H1 (cell line): Measurements from ENCODE around the gene PLA2G15. TPM values are rescaled to one million over a fixed set of nuclear protein-coding genes. Genes with fewer than 3 reads are reported as not detected.

Experiments
- CTCF ChIA-PET: fragments of 300-600 bp; sonication (Branson Sonifier 250); formaldehyde crosslinking; loops from one replicate; lab custom pipeline; 2021; ENCODE audit not compliant: partially characterized antibody; lab: Charles Lee
- POLR2A ChIA-PET: fragments of 300-600 bp; sonication (Branson Sonifier 250); formaldehyde crosslinking; loops from one replicate; lab custom pipeline; 2021; ENCODE audit warnings: inconsistent platforms; ENCODE audit not compliant: partially characterized antibody; lab: Charles Lee
- DNase-seq, 2 experiments: peaks; one replicate each; pipeline versions ENCODE4 v3.0.0 to v3.0.0-alpha.2; 2010 to 2022; ENCODE audit warnings: low spot score in 2 of 2, low read depth in 1 of 2, mixed read lengths in 1 of 2
- FAIRE-seq: peaks from 2 replicates; lab custom pipeline; 2011; peaks lifted over from hg19 to GRCh38; lab: Jason Lieb, UNC
- H2AFZ ChIP-seq: 2 replicates; pipeline ENCODE4 v1.8.1; 2012; ENCODE audit warnings: low read length, inconsistent platforms
- H2AK5ac ChIP-seq: 2 replicates; pipeline ENCODE4 v1.6.1; 2013; ENCODE audit warnings: low read depth, low read length
- H2BK120ac ChIP-seq: replicated peaks from 2 replicates; pipeline ENCODE3; 2013; ENCODE audit warnings: low read depth, low read length, inconsistent platforms
- H2BK12ac ChIP-seq: 2 replicates; pipeline ENCODE4 v1.6.1; 2013; ENCODE audit warnings: low read depth, low read length
- H2BK15ac ChIP-seq: 2 replicates; pipeline ENCODE4 v1.6.1; 2013; ENCODE audit warnings: low read length
- H2BK20ac ChIP-seq: 2 replicates; pipeline ENCODE4 v1.6.1; 2013; ENCODE audit warnings: low read length
- H2BK5ac ChIP-seq: 2 replicates; pipeline ENCODE4 v1.6.1; 2013; ENCODE audit warnings: low read depth, low read length
- H3K14ac ChIP-seq: 2 replicates; pipeline ENCODE4 v1.6.1; 2013; ENCODE audit warnings: inconsistent platforms; ENCODE audit not compliant: insufficient read length
- H3K18ac ChIP-seq: 2 replicates; pipeline ENCODE4 v1.6.1; 2013; ENCODE audit warnings: low read length; ENCODE audit errors: extremely low read depth
- H3K23ac ChIP-seq: 2 replicates; pipeline ENCODE4 v1.6.1; 2013; ENCODE audit warnings: inconsistent platforms; ENCODE audit not compliant: insufficient read length
- H3K23me2 ChIP-seq: 2 replicates; pipeline ENCODE4 v1.6.1; 2013; ENCODE audit warnings: low read depth, low read length
- H3K27ac ChIP-seq: 2 replicates; pipeline ENCODE4 v1.6.1; 2011; ENCODE audit warnings: low read depth, low read length, inconsistent platforms
- H3K27me3 ChIP-seq, 4 experiments: replicated peaks in 1 of 4; 1 replicate in 1 of 4; 2 replicates in 3 of 4; pipeline versions ENCODE4 v1.6.1 to v1.8.1; 2011 to 2013; ENCODE audit warnings: low read length in 3 of 4, mild to moderate bottlenecking in 3 of 4, inconsistent platforms in 2 of 4, mixed read lengths in 2 of 4, moderate library complexity in 1 of 4; ENCODE audit not compliant: control insufficient read depth in 3 of 4, insufficient read depth in 3 of 4; ENCODE audit errors: extremely low read depth in 1 of 4
- H3K36me3 ChIP-seq, 4 experiments: 2 replicates each; pipeline versions ENCODE4 v1.6.1 to v1.8.1; 2011 to 2013; ENCODE audit warnings: mild to moderate bottlenecking in 4 of 4, low read length in 3 of 4, moderate library complexity in 2 of 4, control low read depth in 1 of 4, inconsistent platforms in 1 of 4; ENCODE audit not compliant: insufficient read depth in 4 of 4, control insufficient read depth in 2 of 4
- H3K4ac ChIP-seq: replicated peaks from 2 replicates; pipeline ENCODE3; 2013; ENCODE audit warnings: low read length, low read depth, mixed read lengths, inconsistent platforms; ENCODE audit not compliant: insufficient read length
- H3K4me1 ChIP-seq, 4 experiments: replicated peaks in 1 of 4; 1 replicate in 1 of 4; 2 replicates in 3 of 4; pipeline versions ENCODE4 v1.6.1 to v1.8.1; 2011 to 2013; ENCODE audit warnings: low read length in 3 of 4, inconsistent platforms in 2 of 4, mixed read lengths in 1 of 4; ENCODE audit not compliant: insufficient read depth in 4 of 4, control insufficient read depth in 3 of 4
- H3K4me2 ChIP-seq, 2 experiments: 2 replicates each; pipeline versions ENCODE4 v1.6.1 to v1.8.1; 2011 to 2013; ENCODE audit warnings: low read depth in 2 of 2, low read length in 2 of 2, control low read depth in 1 of 2, inconsistent platforms in 1 of 2, mild to moderate bottlenecking in 1 of 2; ENCODE audit not compliant: insufficient read depth in 1 of 2
- H3K4me3 ChIP-seq, 4 experiments: fragments of 200-600, 300-600 bp in 1 of 4; sonication (generic), shearing (Covaris generic), sonication (Bioruptor Twin) in 1 of 4; 2 replicates each; pipeline versions ENCODE4 v1.5.1 to v1.8.1; 2011 to 2016; ENCODE audit warnings: low read length in 4 of 4, low read depth in 3 of 4, control low read depth in 2 of 4, inconsistent platforms in 2 of 4, mild to moderate bottlenecking in 2 of 4, mixed read lengths in 1 of 4, moderate library complexity in 1 of 4; ENCODE audit not compliant: insufficient read depth in 2 of 4; ENCODE audit errors: extremely low read depth in 1 of 4
- H3K56ac ChIP-seq: replicated peaks from 2 replicates; pipeline ENCODE3; 2013; ENCODE audit warnings: low read depth, mild to moderate bottlenecking, mixed read lengths, low read length, inconsistent platforms; ENCODE audit not compliant: insufficient read length
- H3K79me1 ChIP-seq: 2 replicates; pipeline ENCODE4 v1.6.1; 2013; ENCODE audit warnings: low read depth, low read length, control low read depth
- H3K79me2 ChIP-seq, 2 experiments: 2 replicates each; pipeline versions ENCODE4 v1.6.1 to v1.8.1; 2012 to 2013; ENCODE audit warnings: low read length in 2 of 2, mild to moderate bottlenecking in 2 of 2, inconsistent platforms in 1 of 2; ENCODE audit not compliant: insufficient read depth in 2 of 2, control insufficient read depth in 1 of 2
- H3K9ac ChIP-seq, 4 experiments: replicated peaks in 1 of 4; 1 replicate in 1 of 4; 2 replicates in 3 of 4; pipeline versions ENCODE4 v1.6.1 to v1.8.1; 2011 to 2013; ENCODE audit warnings: low read depth in 3 of 4, low read length in 3 of 4, control low read depth in 2 of 4, mild to moderate bottlenecking in 2 of 4, moderate library complexity in 2 of 4, inconsistent platforms in 1 of 4; ENCODE audit errors: extremely low read depth in 1 of 4
- H3K9me3 ChIP-seq, 2 experiments: 2 replicates each; pipeline versions ENCODE4 v1.6.1 to v1.8.1; 2012 to 2013; ENCODE audit warnings: mild to moderate bottlenecking in 2 of 2, moderate library complexity in 2 of 2, control low read depth in 1 of 2, inconsistent platforms in 1 of 2, low read depth in 1 of 2, low read length in 1 of 2, mixed read lengths in 1 of 2; ENCODE audit not compliant: insufficient read depth in 2 of 2
- H4K20me1 ChIP-seq, 2 experiments: replicated peaks in 1 of 2; 2 replicates each; pipeline versions ENCODE3 to v1.8.1; 2011 to 2013; ENCODE audit warnings: inconsistent platforms in 2 of 2, low read length in 2 of 2, mild to moderate bottlenecking in 1 of 2; ENCODE audit not compliant: insufficient read depth in 2 of 2, control insufficient read depth in 1 of 2
- H4K5ac ChIP-seq: 2 replicates; pipeline ENCODE4 v1.6.1; 2013; ENCODE audit warnings: low read length, low read depth, mixed read lengths, inconsistent platforms; ENCODE audit not compliant: insufficient read length
- H4K8ac ChIP-seq: 2 replicates; pipeline ENCODE4 v1.8.0; 2013; ENCODE audit warnings: mild to moderate bottlenecking, moderate library complexity, low read length, inconsistent platforms; ENCODE audit not compliant: insufficient read depth; ENCODE audit errors: extremely low read depth
- H4K91ac ChIP-seq: replicated peaks from 2 replicates; pipeline ENCODE3; 2013; ENCODE audit warnings: low read length, mixed read lengths, inconsistent platforms; ENCODE audit not compliant: insufficient read length
- BRCA1 ChIP-seq: IDR thresholded peaks from 2 replicates; pipeline ENCODE4 v1.6.1; 2012; ENCODE audit warnings: low read depth, low read length, improper control_type of control experiment
- CHD1 ChIP-seq: IDR thresholded peaks from 2 replicates; pipeline ENCODE4 v1.6.1; 2012; ENCODE audit warnings: low read depth, low read length, improper control_type of control experiment
- CREB1 ChIP-seq: IDR thresholded peaks from 2 replicates; pipeline ENCODE4 v1.6.1; 2012; ENCODE audit warnings: inconsistent platforms
- EGR1 ChIP-seq: IDR thresholded peaks from 2 replicates; pipeline ENCODE4 v1.6.1; 2011; ENCODE audit warnings: low read depth, low read length, borderline replicate concordance
- HDAC2 ChIP-seq, 2 experiments: fragments of 300-600 bp in 1 of 2; sonication (generic) in 1 of 2; IDR thresholded peaks; 2 replicates each; pipeline ENCODE4 v1.6.1; 2011 to 2012; ENCODE audit warnings: low read depth in 2 of 2, low read length in 2 of 2, mild to moderate bottlenecking in 2 of 2, moderate library complexity in 2 of 2, borderline replicate concordance in 1 of 2, inconsistent platforms in 1 of 2
- HDAC6 ChIP-seq: IDR thresholded peaks from one replicate; pipeline ENCODE4 v1.7.1; 2012; ENCODE audit warnings: low read depth, mild to moderate bottlenecking, inconsistent platforms, low read length, moderate library complexity
- RBBP5 ChIP-seq: IDR thresholded peaks from 2 replicates; pipeline ENCODE4 v1.7.1; 2012; ENCODE audit warnings: low read depth, mild to moderate bottlenecking, inconsistent platforms, low read length, moderate library complexity, borderline replicate concordance
- RNF2 ChIP-seq: fragments of 200-900, 300-1000 bp; sonication (generic); IDR thresholded peaks from 2 replicates; pipeline ENCODE4 v1.7.1; 2016; ENCODE audit warnings: borderline replicate concordance, low read depth, mild to moderate bottlenecking, antibody characterized with exemption, low read length; ENCODE audit not compliant: poor library complexity, severe bottlenecking; ENCODE audit errors: missing control alignments
- SIN3A ChIP-seq, 2 experiments: IDR thresholded peaks in 1 of 2; conservative IDR thresholded peaks in 1 of 2; 2 replicates each; pipeline ENCODE4 v1.6.1; 2011 to 2012; ENCODE audit warnings: low read length in 2 of 2, improper control_type of control experiment in 1 of 2, low read depth in 1 of 2, mild to moderate bottlenecking in 1 of 2
- SIX5 ChIP-seq: IDR thresholded peaks from 2 replicates; pipeline ENCODE4 v1.6.1; 2011; ENCODE audit warnings: mild to moderate bottlenecking, low read depth, low read length
- SP4 ChIP-seq: IDR thresholded peaks from 2 replicates; pipeline ENCODE4 v1.6.1; 2012; ENCODE audit warnings: low read length, inconsistent platforms
- TCF12 ChIP-seq: IDR thresholded peaks from 2 replicates; pipeline ENCODE4 v1.6.1; 2011; ENCODE audit warnings: low read depth, mild to moderate bottlenecking, low read length
- WGBS, 2 experiments: shearing (Covaris generic) in 1 of 2; methylation state at CpG; one replicate each; pipeline versions ENCODE4 v1.1.6 to v1.1.7; 2013 to 2015; ENCODE audit warnings: low lambda C conversion rate in 2 of 2, mixed read lengths in 2 of 2, inconsistent platforms in 1 of 2, low coverage in 1 of 2, missing lambda C conversion rate in 1 of 2; ENCODE audit not compliant: insufficient replicate concordance in 2 of 2, insufficient coverage in 1 of 2, insufficient read length in 1 of 2; ENCODE audit errors: extremely low coverage in 1 of 2, missing lambda C conversion rate in 1 of 2; 5-methylcytosine and 5-hydroxymethylcytosine counted together
- polyA plus RNA-seq, 7 experiments: library from polyadenylated mRNA; depleted of rRNA in 3 of 7; stranded (reverse) in 5 of 7; unstranded in 2 of 7; fragments of >200 nt in 5 of 7; fragments of 200-250 nt in 2 of 7; gene quantifications; 1 replicate in 5 of 7; 2 replicates in 1 of 7; 4 replicates in 1 of 7; pipeline versions ENCODE4 v1.2.1 to v1.2.3, GENCODE V29; 2011 to 2013; ENCODE audit warnings: missing spikeins in 2 of 7, mixed read lengths in 2 of 7
- total RNA-seq: library from RNA; stranded (reverse); fragmentation: NEBNext Ultra II Directional; extraction: Animal tissue kit (Norgen Biotek cat#: 25700); gene quantifications from 2 replicates; pipeline ENCODE4 v1.2.1, GENCODE V29; 2021
- TF ChIP-seq, protein P1 (sequence below): IDR thresholded peaks from 2 replicates; pipeline ENCODE4 v1.6.1; 2011; ENCODE audit warnings: low read depth, mild to moderate bottlenecking, low read length; ENCODE audit not compliant: insufficient read depth

PLA2G15 gene
- total and polyA plus RNA-seq, 2 of the 8 experiments (the other 6 are each of a cell fraction or from before 2014, with no cell fraction given) = 11.2 to 12.0 TPM

DNA sequence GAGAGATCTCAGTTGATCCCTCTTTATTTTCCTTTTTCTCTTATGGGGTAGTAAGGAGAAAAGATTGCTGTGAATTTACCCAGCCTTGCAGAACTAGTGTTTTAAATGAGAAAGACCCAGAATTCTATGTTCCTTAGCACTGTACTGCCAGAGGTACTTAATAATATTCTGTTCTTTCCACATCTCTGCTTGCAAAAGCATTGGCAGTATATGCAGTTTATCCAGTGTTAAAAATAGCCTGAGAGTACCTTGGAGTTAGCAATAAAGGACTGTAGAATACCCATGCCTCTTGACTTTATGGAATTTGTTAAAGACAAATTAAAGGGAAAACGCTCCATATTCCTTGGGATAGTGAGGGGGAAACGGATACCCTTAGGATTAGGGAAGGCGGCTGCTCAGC is 31.1 kb downstream of the PLA2G15 start:
- H3K79me2 ChIP-seq = no peaks in the 10 kb centered on the region
- TF ChIP-seq CREB1 = no peak
- no peak for TF ChIP-seq BRCA1
- no peak for TF ChIP-seq EGR1
- no peak for TF ChIP-seq TCF12
- no peak for TF ChIP-seq CHD1
- no peak for TF ChIP-seq HDAC2 (IDR thresholded peaks at IDR 0.05; ENCODE audit: borderline replicate concordance in 1 of 2, low read depth in 2 of 2, low read length in 2 of 2)
- TF ChIP-seq, protein P1, sequence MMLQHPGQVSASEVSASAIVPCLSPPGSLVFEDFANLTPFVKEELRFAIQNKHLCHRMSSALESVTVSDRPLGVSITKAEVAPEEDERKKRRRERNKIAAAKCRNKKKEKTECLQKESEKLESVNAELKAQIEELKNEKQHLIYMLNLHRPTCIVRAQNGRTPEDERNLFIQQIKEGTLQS = no peak
- TF ChIP-seq HDAC6 = no peak
- no peak for TF ChIP-seq SP4
- TF ChIP-seq SIX5 = no peak
- TF ChIP-seq RBBP5 = no peak
- TF ChIP-seq SIN3A (conservative IDR thresholded peaks at IDR 0.05 in 1 of 2, IDR thresholded peaks at IDR 0.05 in 1 of 2; ENCODE audit: low read depth in 1 of 2, low read length in 2 of 2) = no peak
- TF ChIP-seq RNF2 = no peak

More for the DNA sequence above, 31.1 kb downstream of the PLA2G15 start:
- no peak overlapping the region for H2BK120ac ChIP-seq
- H3K23ac ChIP-seq = no peak overlapping the region
- no peak overlapping the region for H3K18ac ChIP-seq
- no peak for DNase-seq
- no peak overlapping the region for H2BK15ac ChIP-seq
- no peak overlapping the region for H2BK5ac ChIP-seq
- H3K9me3 ChIP-seq = no peaks in the 10 kb centered on the region
- 67% methylated on average over 3 of the region's 3 CpGs; no CpG with 5 or more reads in 1 of the 2 experiments for WGBS, 2 experiments
- H3K4me2 ChIP-seq = no peak overlapping the region
- no peaks in the 10 kb centered on the region for H3K27me3 ChIP-seq
- no peak overlapping the region for H3K14ac ChIP-seq
- H3K9ac ChIP-seq = no peak overlapping the region
- H4K8ac ChIP-seq = no peak overlapping the region
- H3K23me2 ChIP-seq = no peaks in the 10 kb centered on the region
- no peak overlapping the region for H3K4me3 ChIP-seq
- H2BK12ac ChIP-seq = no peak overlapping the region
- H4K20me1 ChIP-seq = peaks cover 0 to under 1% of the 10 kb centered on the region in 2 experiments
- H3K27ac ChIP-seq = no peak overlapping the region
- FAIRE-seq = no peak
- H4K91ac ChIP-seq = no peak overlapping the region
- H3K36me3 ChIP-seq = peaks cover 0 to 2% (median 0%) of the 10 kb centered on the region in 4 experiments; a peak in 2 of 8 replicates
- POLR2A ChIA-PET = interaction anchor here (0.9 to 1.4 kb wide), 3 partner anchors 20 to 43 kb away, joined by 3 to 4 read pairs (median 3); no protein-coding TSS in a partner anchor
- no peak overlapping the region for H3K4ac ChIP-seq
- H3K56ac ChIP-seq = no peak overlapping the region
- H2AK5ac ChIP-seq = no peak overlapping the region
- CTCF ChIA-PET = interaction anchor here (0.7 to 8.5 kb wide), 7 partner anchors 9 to 1147 kb away, joined by 3 to 63 read pairs (median 5); partner anchors contain the start of gene SLC7A6
- no peak overlapping the region for H2BK20ac ChIP-seq
- no peak overlapping the region for H4K5ac ChIP-seq
- peaks cover 5% of the 10 kb centered on the region; the same call in 1 of the 2 replicates for H3K79me1 ChIP-seq
- H3K4me1 ChIP-seq = no peaks in the 10 kb centered on the region
- H2AFZ ChIP-seq = no peak overlapping the region
